HUES48 (cell line): ENCODE results near the gene ERG28.

ENCODE experiments used
- H3K27ac ChIP-seq: one replicate; pipeline ENCODE4 v1.7.0; 2013; ENCODE audit warnings: low read depth, low read length, inconsistent platforms
- H3K27me3 ChIP-seq: 2 replicates; pipeline ENCODE4 v1.6.1; 2013; ENCODE audit warnings: mild to moderate bottlenecking, low read length; ENCODE audit not compliant: control insufficient read depth, insufficient read depth
- H3K36me3 ChIP-seq: 2 replicates; pipeline ENCODE4 v1.6.1; 2013; ENCODE audit warnings: low read length; ENCODE audit not compliant: control insufficient read depth, insufficient read depth
- H3K4me1 ChIP-seq: 2 replicates; pipeline ENCODE4 v1.6.1; 2013; ENCODE audit warnings: mild to moderate bottlenecking, low read length; ENCODE audit not compliant: control insufficient read depth, insufficient read depth
- H3K4me3 ChIP-seq: 2 replicates; pipeline ENCODE4 v1.5.1; 2013; ENCODE audit warnings: mild to moderate bottlenecking, low read depth, low read length
- H3K9ac ChIP-seq: 2 replicates; pipeline ENCODE4 v1.6.1; 2013; ENCODE audit warnings: mild to moderate bottlenecking, low read depth, low read length, moderate library complexity
- H3K9me3 ChIP-seq: 2 replicates; pipeline ENCODE4 v1.6.1; 2013; ENCODE audit warnings: low read length; ENCODE audit not compliant: control insufficient read depth, insufficient read depth

Gene ERG28

DNA sequence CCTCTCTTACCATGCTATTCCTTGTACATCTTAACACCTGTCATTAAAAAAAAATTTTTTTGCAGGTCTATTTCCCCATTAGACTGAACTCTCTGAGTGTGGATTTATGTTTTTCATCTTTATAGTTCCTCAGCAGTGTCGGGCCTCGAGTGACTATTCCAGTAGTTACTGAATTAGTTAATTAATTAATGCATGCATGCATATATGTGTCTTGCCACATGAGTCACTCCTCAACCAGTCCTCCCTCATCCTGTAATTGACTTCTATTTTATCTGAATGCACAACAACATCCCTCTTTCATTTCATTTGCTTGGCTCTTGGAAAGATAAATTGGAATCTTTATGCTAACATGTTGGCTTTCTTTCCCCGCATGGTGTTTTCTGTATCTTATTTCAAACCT lies 35.6 kb downstream of the ERG28 start:
- H3K27me3 ChIP-seq, result no peaks in the 10 kb centered on the region
- H3K9ac ChIP-seq, result no peak overlapping the region
- H3K36me3 ChIP-seq, result no peaks in the 10 kb centered on the region

DNA sequence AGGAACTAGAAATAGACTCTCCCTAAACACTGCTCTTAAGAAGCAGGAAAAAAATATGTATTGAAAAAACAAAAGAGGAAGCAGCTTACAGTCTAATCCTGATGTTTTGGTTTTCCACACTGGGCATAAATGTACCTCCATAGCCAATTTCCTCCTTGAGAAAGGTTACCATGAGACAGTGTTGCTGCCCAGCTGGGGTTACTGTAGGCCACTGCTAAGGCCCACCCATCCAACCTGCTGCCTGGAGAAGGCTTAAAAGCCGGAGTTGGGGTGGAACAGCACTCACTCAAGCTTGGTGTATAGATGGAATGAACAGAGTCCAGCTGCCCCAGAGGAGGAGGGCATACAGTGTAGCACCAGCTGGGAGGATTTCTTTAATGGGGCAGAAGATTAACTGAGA lies 41.1 kb downstream of the ERG28 start:
- Histone ChIP-seq H3K9me3 (no peaks in the 10 kb centered on the region), H3K4me1 (no peaks in the 10 kb centered on the region), H3K36me3 (no peaks in the 10 kb centered on the region), H3K27me3 (no peaks in the 10 kb centered on the region), H3K9ac (no peak overlapping the region), H3K27ac (no peak overlapping the region), H3K4me3 (no peak overlapping the region)

More for the DNA sequence above, 35.6 kb downstream of the ERG28 start:
- Histone ChIP-seq H3K4me3 (no peak overlapping the region), H3K9me3 (no peaks in the 10 kb centered on the region), H3K27ac (no peak overlapping the region), H3K4me1 (peaks cover 5% of the 10 kb centered on the region)

GRCh38 chr14:75615200-75615599 lies 45.5 kb downstream of the ERG28 start:
- Histone ChIP-seq H3K4me1 (no peaks in the 10 kb centered on the region), H3K9me3 (no peaks in the 10 kb centered on the region), H3K9ac (no peak overlapping the region), H3K27ac (no peak overlapping the region), H3K27me3 (no peaks in the 10 kb centered on the region), H3K36me3 (no peaks in the 10 kb centered on the region), H3K4me3 (no peak overlapping the region)

- no peaks in the 10 kb centered on the region for H3K9me3 ChIP-seq
- H3K4me3 ChIP-seq, result no peak overlapping the region
- no peaks in the 10 kb centered on the region for H3K4me1 ChIP-seq
- no peaks in the 10 kb centered on the region for H3K36me3 ChIP-seq
- no peaks in the 10 kb centered on the region for H3K27me3 ChIP-seq
- no peak overlapping the region for H3K9ac ChIP-seq
- no peak overlapping the region for H3K27ac ChIP-seq
Observed at GRCh38 chr14:75614179-75614578, 46.5 kb downstream of the ERG28 start.

DNA sequence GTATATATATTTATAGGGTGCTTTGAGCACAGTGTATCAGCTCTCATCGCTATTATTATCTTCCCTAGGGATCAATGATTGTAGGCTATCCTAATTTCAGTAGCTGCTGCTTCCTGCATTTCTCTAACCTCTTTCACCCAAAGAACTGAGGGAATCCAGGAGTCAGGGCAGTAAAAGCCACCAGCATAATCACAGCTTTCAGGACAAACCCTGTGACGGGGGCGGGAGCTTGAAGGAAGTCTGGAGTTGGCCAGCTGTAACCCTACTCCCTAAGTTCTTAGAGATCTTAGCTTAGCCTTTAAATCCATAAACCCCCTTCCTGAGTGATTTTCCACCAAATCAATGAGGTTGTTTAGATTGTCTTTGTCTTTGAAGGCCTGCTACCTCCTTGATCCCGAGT lies 48.5 kb downstream of the ERG28 start:
- Histone ChIP-seq H3K4me3 (no peak overlapping the region), H3K27me3 (no peaks in the 10 kb centered on the region), H3K9me3 (no peaks in the 10 kb centered on the region), H3K27ac (no peak overlapping the region), H3K36me3 (no peaks in the 10 kb centered on the region), H3K9ac (no peak overlapping the region), H3K4me1 (no peaks in the 10 kb centered on the region)

GRCh38 chr14:75610834-75611233 lies 49.8 kb downstream of the ERG28 start:
- Histone ChIP-seq H3K27me3 (no peaks in the 10 kb centered on the region), H3K4me3 (no peak overlapping the region), H3K9ac (no peak overlapping the region), H3K9me3 (no peaks in the 10 kb centered on the region), H3K27ac (no peak overlapping the region), H3K36me3 (no peaks in the 10 kb centered on the region), H3K4me1 (no peaks in the 10 kb centered on the region)

GRCh38 chr14:75609606-75610475 lies 50.8 kb downstream of the ERG28 start:
- H3K9ac ChIP-seq, result no peak overlapping the region
- H3K27ac ChIP-seq, result no peak overlapping the region
- no peaks in the 10 kb centered on the region for H3K27me3 ChIP-seq
- H3K4me3 ChIP-seq, result no peak overlapping the region
- no peaks in the 10 kb centered on the region for H3K9me3 ChIP-seq
- no peaks in the 10 kb centered on the region for H3K36me3 ChIP-seq
- H3K4me1 ChIP-seq, result no peaks in the 10 kb centered on the region

GRCh38 chr14:75609116-75609515 lies 51.6 kb downstream of the ERG28 start:
- Histone ChIP-seq H3K9ac (no peak overlapping the region), H3K27ac (no peak overlapping the region), H3K27me3 (no peaks in the 10 kb centered on the region), H3K9me3 (no peaks in the 10 kb centered on the region), H3K4me3 (no peak overlapping the region), H3K4me1 (no peaks in the 10 kb centered on the region), H3K36me3 (no peaks in the 10 kb centered on the region)

- Histone ChIP-seq H3K27me3 (no peaks in the 10 kb centered on the region), H3K4me3 (no peak overlapping the region), H3K27ac (no peak overlapping the region), H3K9ac (no peak overlapping the region), H3K9me3 (no peaks in the 10 kb centered on the region), H3K36me3 (no peaks in the 10 kb centered on the region), H3K4me1 (no peaks in the 10 kb centered on the region)
Observed at GRCh38 chr14:75607842-75608640, 52.6 kb downstream of the ERG28 start.

DNA sequence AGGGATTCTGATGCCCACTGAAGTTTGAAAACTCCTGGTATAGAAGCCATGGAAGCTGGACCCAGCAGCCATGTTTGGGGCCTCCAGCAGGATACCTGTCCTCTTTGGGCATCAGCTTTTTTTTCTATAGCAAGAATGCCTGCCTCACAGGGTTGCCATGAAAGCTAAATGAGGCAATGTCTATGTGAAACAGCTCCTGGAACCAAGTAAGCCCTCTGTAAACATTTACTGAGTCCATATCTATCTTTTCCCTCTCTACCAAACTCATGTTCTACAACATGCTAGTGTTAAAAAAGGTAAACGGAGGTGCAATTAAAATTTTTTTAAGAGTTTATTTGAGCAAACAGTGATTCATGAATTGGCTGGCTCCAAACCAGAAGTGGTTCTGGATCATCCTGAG lies 53.6 kb downstream of the ERG28 start:
- Histone ChIP-seq H3K4me1 (0 out of 2 replicates have a peak, but pooled peaks cover 3% of the 10 kb centered on the region), H3K27me3 (no peaks in the 10 kb centered on the region), H3K4me3 (no peak overlapping the region), H3K9me3 (no peaks in the 10 kb centered on the region), H3K36me3 (no peaks in the 10 kb centered on the region), H3K27ac (no peak overlapping the region), H3K9ac (no peak overlapping the region)

- Histone ChIP-seq H3K4me3 (no peak overlapping the region), H3K36me3 (no peaks in the 10 kb centered on the region), H3K27ac (no peak overlapping the region), H3K9me3 (no peaks in the 10 kb centered on the region), H3K4me1 (0 out of 2 replicates have a peak, but pooled peaks cover 3% of the 10 kb centered on the region), H3K27me3 (no peaks in the 10 kb centered on the region), H3K9ac (no peak overlapping the region)
Observed at GRCh38 chr14:75605916-75606315, 54.8 kb downstream of the ERG28 start.
